Measurements from ENCODE around the gene DGCR8. TPM values are rescaled to one million over a fixed set of nuclear protein-coding genes. Genes with fewer than 3 reads are reported as not detected.
"Not testable (repeated sequence)": the region's sequence is repeated elsewhere in the genome, so short reads cannot be mapped to it uniquely, and the experiment has no call there.

The DGCR8 gene
- total RNA-seq, 1 donor from 2014 or later = 20.9 TPM

DNA sequence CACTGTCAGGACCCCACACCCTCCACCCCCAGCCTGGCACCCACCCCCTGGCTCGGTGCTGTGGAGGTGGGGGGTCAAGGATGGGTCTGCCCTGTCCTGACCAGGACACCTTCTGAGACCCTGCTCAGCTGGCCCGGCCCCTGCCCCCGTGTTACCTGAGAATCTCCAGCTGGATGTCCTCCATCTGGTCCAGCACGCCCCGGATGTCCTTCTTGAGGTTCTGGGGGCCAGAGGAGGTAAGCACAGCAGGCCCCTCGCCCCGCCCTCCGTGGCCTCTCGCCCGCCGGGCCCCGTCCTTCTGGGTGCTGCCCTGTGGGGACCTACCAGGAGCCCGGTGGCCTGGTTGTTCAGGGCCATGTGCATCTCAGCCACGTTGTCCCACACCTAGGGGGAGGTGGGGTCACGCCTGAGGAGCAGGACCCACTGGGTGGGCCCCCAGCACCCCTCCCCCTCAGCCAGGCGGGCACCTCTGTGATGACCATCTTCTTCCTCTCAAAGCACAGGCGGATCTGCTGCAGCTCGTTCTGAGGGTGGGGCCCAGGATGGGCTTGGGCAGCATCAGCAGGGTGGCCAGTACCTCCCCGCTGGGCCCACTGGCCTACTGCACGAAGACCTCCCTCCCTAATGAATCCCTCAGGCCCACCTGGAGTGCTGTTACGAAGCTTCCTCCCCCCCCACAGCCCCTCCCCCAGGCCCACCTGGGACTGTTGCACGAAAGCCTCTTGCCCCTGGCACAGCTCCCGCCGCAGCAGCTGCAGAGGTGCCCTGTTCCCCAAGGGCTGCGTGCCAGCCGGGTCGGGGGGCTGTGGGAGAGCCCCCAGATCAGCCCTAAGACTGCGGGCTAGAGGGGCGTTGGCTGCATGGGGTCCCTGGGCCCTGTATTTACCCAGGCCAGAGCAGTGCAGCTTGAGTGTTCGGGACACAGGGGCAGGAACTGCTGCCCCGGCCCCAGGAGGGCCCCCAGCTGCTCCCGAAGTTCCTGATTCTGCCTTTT, 69.5 kb downstream of the DGCR8 start:
- no peak for DNase-seq (ENCODE audit: low read depth in 2 of 2)

GRCh38 chr22:20150381-20151275, 70.6 kb downstream of the DGCR8 start, which contains the start of gene CCDC188:
CCDC188 (minus strand) TSS chr22:20151055; CDS start chr22:20150986, 69 bp downstream.
- no peak for DNase-seq (ENCODE audit: low read depth in 2 of 2)

GRCh38 chr22:20151276-20151588, 71.2 kb downstream of the DGCR8 start:
- DNase-seq (ENCODE audit: low read depth in 2 of 2) = no peak

- no peak for DNase-seq (ENCODE audit: low read depth in 2 of 2)
Measured at GRCh38 chr22:20152464-20152890, 72.4 kb downstream of the DGCR8 start.

GRCh38 chr22:20153945-20154344, 73.9 kb downstream of the DGCR8 start:
- DNase-seq (ENCODE audit: low read depth in 2 of 2) = no peak

GRCh38 chr22:20154602-20155187, 74.7 kb downstream of the DGCR8 start:
- DNase-seq (ENCODE audit: low read depth in 2 of 2) = no peak

GRCh38 chr22:20155330-20156041, 75.4 kb downstream of the DGCR8 start:
- peak; percentile 74 to 76 for DNase-seq (ENCODE audit: low read depth in 2 of 2)

GRCh38 chr22:20156042-20156389, 76.0 kb downstream of the DGCR8 start:
- no peak for DNase-seq (ENCODE audit: low read depth in 2 of 2)

DNA sequence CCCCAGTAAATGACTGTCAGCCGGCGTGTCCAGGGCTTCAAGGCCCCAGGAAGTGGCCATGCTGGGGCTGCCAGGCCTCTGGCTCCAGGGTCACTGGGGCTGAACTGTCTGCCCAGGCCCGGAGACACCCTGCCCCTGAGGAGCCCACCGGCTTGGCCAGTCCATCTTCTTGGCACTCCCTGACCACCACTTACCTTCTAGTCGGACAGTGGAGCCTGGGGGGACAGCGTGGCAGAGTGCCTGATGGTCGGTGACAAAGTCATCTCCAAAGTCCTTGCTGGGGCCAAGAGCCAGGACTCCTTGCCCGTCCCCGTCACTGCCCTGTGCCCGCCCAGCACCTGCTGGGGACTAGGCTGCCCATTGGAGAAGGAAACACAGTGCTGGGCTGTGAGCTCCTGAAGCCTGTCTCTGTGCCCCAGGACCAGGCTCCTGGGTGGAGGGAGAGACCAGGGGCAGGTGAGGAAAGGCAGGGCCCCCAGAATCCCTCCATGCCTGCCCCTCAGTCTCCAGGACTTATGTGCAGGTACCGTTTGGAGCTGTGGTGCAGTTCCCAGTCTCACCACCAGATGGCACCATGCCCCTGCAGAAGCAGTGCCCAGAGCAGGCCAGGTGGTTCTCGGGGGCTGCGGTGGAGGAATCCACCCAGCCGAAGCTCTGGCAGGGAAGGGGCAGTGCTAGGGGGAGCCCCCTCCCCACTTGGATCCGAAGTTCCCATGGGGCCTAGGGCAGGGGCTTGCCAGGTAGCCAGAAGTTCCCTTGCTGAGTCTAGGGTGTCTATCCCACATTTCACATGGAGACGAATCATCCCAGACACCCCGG, 76.8 kb downstream of the DGCR8 start:
- peak; percentile 65 to 78 for DNase-seq (ENCODE audit: low read depth in 2 of 2)

GRCh38 chr22:20157430-20158183, 77.6 kb downstream of the DGCR8 start:
- DNase-seq (ENCODE audit: low read depth in 2 of 2) = no peak

DNA sequence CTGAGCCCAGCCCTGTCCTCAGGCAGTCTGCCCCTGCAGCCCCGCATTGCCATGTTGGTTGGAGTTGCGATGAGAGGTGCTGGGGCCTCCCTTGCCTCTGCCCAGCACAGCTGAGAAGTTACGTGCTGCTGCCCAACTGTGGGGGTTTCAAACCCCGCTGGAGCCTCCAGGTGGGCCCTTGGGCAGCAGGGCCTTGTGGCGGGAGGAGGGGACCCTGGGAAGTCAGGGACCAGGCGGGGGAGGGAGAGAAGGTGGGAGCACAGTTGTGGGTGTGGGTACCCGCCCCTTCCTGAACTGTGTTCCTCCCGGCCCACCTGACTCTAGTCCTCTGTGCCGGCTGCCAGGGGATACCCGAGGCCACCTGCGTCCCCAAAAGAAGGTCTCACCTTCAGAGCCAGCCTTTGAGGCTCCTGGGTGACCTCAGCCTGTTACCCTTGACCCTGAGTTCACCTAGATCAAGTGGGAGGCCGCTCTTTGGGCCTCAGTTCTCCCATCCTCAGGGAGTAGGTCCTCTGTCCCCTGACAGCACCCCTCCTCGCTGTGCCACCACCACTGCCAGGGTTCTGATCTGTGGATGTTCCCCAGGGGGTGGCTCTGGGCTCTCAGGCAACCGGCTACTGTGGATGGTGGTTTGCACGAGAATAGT, 78.5 kb downstream of the DGCR8 start:
- no peak for DNase-seq (ENCODE audit: low read depth in 2 of 2)

DNA sequence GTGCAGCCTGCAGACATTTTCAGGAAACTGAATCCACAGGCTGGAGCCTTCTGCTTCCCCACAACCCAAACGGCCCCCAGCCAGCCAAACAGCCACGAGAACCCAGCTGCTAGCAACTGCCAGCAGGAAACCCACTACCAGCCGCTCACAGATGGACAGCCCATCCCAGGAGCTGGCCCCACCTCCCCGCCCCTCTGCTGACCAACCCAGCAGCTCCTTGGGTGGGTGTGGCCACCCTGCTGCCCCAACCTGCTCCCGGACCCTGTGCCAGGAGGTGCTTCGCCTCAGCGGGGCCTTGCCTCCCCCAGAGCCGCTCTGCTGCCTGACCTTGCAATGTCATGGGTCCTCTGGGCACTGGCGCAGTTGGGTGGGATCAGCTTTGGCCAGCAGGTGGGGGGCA, 79.0 kb downstream of the DGCR8 start:
- DNase-seq (ENCODE audit: low read depth in 2 of 2) = no peak

DNA sequence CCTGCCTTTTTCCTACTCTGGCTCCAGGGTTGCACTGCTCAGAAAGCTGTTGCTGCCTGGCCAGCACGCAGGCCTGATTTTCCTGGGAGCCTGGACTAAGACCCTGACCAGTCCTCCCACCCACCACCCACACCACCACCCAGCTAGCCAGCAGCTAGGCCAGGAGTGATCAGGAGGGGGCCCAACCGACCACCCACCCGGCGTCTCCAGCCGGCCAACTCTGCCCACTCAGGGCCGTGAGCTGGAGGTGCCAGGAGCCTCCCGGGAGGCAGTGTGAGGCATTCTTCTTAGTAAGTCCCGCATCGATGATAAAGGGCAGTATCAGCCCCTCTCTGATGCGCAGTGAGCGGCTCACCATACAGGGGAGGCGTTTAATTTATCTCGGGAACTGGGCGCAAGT, 79.5 kb downstream of the DGCR8 start:
- not testable (repeated sequence) for DNase-seq (ENCODE audit: low read depth in 2 of 2)

DNA sequence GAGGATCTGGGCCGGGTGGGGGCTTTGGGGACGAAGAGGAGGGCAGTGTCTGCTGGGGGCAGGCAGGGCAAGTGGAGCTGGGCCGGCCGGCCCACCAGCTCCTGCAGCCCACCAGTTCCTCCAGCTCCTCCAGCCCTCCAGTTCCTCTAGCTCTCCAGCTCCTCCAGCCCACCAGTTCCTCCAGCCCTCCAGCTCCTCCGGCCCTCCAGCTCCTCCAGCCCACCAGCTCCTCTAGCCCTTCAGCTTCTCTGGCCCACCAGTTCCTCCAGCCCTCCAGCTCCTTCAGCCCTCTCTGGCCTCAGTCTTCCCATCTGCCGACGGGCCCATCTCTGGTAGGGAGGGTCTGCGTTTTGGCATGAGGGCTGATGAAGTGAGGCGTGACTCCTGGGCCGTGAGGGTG, 80.0 kb downstream of the DGCR8 start:
- DNase-seq (ENCODE audit: low read depth in 2 of 2) = no peak

Other genes starting within 250 kb of the DGCR8 start
- 5.4 and 5.5 TPM in 2 replicates for gene GNB1L, start 225.4 kb upstream of the DGCR8 start, total RNA-seq
- 16.0 and 28.3 TPM in 2 replicates for gene RTL10, start 225.4 kb upstream of the DGCR8 start, total RNA-seq
- gene COMT, start 138.5 kb upstream of the DGCR8 start, total RNA-seq = 253 and 414 TPM in 2 replicates
- 66.5 and 75.4 TPM in 2 replicates for gene TXNRD2, start 138.4 kb upstream of the DGCR8 start, total RNA-seq
- gene ARVCF, start 63.4 kb upstream of the DGCR8 start, total RNA-seq = 60.0 and 81.3 TPM in 2 replicates
- gene TANGO2, start 59.1 kb upstream of the DGCR8 start, total RNA-seq = 40.1 and 75.0 TPM in 2 replicates
- gene RANBP1, start 35.9 kb downstream of the DGCR8 start, total RNA-seq = 113 and 148 TPM in 2 replicates
- gene TRMT2A, start 37.0 kb downstream of the DGCR8 start, total RNA-seq = 23.0 and 36.2 TPM in 2 replicates
- 3.0 and 10.7 TPM in 2 replicates for gene ZDHHC8, start 51.6 kb downstream of the DGCR8 start, total RNA-seq
- 4.9 and 5.0 TPM in 2 replicates for gene CCDC188, start 70.8 kb downstream of the DGCR8 start, total RNA-seq
- gene RTN4R, start 188.1 kb downstream of the DGCR8 start, total RNA-seq = 1.2 and 2.3 TPM in 2 replicates
- gene DGCR6L, start 239.8 kb downstream of the DGCR8 start, total RNA-seq = 33.9 and 59.7 TPM in 2 replicates